Inflammatory macrophage treated with lipopolysaccharide for 1 hour (primary cell): ENCODE data around the gene DIP2C.
"Not testable (repeated sequence)": the region's sequence is repeated elsewhere in the genome, so short reads cannot be mapped to it uniquely, and the experiment has no call there.

Experiments used
- DNase-seq, 2 donors: peaks; one replicate each; pipeline ENCODE4 v3.0.0-alpha.2; 2020 to 2022

The DIP2C gene

DNA sequence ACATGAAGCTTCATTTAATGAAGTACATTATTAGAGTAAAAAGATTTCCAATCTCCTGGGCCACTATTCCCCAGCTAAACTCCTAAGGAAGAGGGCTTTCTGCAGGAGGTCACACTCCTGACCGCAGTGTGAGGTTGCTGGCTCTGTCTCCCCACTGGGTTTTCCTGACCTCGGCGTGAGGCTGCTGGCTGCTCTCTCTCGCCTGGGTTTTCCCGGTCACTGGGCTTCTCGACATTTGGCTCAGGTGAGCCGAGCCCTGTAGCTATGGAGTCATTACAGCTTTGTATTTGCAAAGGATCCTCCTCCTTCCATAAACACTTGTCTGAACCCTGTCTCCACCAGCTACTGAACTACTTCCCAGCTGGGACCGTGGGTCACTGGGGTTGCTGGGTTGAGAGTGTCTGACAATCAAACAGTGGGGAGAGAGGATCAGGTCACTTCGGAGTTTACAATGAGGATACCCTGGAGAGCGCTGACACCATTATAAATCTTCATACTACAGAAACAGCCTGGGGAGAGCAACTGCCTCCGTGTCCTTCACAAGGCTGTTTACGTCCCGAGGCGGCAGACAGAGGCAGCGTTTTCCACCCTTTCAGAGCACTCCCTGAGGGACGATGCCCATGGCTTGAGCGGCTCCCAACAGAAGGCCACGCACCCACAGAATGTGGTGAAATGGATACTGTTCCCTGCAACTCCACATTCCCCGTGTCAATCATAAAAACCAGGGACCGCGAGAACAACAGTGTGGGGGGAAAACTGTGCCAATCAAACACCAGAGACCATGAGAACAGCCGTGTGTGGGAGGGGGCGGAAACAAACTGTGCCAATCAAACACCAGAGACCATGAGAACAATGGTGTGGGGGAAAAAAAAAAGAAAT lies 328.0 kb downstream of the DIP2C start:
- no peak for DNase-seq

DNA sequence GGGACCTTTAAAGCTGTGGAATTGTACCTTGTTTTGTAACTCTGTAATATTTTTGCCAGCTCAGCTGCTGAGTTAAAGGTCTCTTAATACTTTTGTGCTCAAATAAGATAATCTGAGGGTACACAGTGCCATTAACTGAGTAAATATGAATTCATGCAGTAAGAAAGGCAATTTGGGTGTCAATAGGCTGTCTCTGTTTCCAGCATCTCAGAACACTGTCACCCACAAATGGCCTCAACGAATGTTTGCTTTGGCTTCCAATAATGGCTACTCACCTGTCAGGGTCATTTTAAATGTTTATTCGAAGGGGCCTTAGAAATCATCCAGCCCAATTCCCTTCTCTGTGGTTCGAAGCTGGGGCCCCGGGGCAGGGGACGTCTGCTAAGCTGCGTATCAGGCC lies 328.8 kb downstream of the DIP2C start:
- DNase-seq = no peak

DNA sequence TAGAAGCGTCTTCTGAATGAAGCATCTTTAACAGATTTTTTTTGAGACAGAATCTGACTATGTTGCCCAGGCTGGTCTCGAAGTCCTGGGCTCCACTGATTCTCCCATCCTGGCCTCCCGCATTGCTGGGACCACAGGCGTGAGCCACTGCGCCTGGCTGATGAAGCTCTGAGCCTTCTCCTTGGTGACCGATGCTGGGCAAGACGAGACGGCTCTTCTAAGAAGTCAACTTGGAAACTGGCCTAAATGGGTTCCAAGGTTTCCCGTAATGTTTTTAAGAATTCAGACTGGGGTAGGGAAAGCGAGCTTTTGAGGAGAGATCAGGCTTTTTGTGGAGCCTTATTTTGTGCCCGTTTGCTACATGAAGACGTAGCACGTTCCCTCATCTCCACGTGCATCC lies 329.7 kb downstream of the DIP2C start:
- DNase-seq = no peak

DNA sequence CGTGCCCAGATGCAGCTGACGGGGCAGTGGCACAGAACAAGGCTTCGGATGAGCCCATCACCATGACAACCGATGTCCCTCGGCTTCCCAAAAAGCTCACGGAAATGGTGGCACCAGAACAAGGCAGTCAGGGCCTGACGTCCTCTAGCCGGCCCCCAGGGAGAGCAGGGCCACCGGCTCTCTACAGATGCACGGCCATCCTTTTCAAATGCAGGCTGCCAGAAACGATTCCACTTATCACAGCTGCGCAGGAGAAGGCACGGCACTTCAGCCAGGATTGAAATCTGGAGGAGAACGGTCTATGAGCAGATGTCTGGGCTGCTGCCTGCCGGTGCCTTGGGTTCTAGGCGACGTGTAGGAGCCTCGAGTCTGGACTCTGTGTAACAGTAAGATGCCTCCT lies 330.4 kb downstream of the DIP2C start:
- no peak for DNase-seq

DNA sequence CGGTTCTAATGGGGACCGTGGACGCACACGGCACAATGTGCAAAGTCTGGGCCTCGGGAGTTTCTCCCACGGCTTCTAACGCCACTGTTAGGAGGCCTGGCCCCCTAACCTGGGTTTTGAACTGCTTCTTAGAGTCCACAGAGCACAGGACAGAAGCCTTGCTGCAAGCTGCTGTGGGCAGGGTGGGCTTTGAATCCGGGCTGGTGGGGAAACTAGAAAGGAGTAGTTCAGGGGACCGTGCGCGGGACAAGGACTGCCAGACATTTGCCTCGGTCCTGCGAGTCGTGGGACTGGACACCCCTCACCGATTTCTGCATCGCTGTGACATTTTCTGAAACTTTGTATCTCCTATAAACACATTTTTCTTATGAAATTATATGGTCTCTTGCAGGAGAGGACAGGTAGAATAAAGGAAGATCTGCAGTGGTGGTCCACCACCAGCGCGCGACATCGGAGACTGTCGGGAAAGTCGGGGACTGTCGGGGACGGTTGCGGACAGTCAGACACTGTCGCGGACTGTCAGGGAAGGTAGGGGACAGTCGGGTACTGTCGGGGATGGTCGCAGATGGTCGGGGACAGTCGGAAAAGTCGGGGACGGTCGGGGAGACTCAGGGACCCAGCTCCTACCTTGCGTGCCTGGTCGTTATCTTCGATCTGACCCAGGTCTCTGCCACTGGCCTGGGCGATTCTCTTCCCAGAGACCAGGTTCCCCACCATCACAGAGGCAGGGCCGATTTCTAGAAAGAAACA lies 332.1 kb downstream of the DIP2C start:
- DNase-seq = no peak

DNA sequence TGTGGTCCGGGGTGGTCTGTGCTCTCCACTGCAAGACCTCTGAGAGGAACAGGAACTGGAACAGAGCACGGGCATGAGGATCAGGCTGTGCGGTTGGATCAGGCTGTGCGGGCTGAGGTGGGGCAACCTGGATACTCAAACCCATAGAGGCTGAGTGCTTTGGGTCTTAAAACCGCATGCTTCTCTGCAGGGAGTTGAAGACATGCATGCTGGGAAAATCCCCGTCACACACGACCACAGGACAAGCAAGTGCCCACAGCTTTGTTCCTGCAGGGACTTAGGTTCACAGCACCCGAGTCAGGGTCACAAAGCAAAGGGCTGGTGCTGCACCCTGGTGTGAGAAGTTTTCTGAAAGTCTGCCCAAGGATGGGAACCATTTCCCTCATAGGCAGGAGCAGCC lies 333.0 kb downstream of the DIP2C start:
- no peak for DNase-seq

DNA sequence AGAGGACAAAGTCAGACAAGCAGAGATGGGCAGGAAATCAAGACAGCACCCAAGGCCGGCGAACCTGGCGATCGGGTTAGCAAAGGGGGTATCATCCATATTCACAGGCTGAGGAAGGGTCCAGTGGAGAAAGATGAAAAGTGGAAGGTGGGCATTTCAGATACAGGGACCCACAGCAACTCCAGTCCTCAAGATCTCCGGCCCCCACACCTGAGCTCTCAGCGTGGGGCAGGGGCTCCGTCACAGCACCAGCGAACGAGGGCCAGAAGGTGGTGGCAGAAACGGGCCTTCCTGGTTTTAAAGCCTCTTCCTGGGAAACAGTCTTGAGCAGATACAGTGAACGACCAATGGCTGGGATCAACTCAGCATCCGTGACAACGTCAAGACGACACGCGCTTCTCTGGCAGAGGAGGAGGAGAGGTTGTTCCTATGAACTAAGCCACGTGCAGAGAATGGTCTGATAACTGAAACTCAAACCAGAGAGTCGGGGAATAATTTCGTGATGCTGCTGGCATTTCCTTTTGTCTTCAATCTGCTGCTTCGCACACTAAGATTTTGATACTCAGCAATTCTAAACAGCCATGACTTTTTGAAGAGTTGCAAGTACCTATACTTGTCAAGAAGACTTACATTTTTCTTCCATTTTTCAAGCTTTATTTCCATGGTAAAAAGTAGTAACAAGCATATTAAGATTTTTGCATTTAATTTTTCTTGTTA lies 334.4 kb downstream of the DIP2C start:
- no peak for DNase-seq

DNA sequence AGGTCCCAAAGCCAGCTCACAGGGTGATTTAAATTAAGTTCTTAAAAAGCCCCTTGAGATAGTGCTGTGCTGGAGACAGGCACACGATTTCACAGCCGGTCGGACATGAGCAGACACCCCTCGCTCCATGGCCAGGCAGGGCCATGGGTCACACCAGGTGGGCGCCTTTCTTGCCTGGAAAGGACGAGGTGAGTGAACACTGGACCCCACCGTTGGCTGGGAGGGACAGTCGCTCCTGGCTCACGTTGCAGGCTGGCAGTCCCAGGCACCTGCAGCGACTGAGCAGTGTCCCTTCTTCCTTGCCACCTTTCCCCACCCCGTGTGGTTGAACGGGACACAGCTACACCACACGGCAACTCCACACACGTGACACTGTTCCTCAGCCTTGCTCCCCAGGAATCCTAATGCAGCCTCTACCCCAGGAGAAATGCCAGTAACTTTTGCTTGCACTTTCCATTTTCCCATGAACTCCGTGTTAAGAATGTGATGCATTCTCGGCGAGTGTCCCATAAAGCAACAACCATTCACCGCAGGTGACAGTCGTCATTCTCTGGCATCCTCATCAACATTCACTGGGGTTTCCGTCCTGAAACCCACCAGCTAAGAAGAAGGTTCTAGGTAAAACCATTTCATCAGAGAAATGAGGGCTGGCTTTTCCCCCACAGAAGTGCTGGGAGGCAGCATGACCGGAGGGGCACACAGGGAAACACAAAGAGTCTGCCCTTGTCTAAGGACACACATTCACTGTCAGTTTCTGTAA lies 336.8 kb downstream of the DIP2C start:
- no peak for DNase-seq

DNA sequence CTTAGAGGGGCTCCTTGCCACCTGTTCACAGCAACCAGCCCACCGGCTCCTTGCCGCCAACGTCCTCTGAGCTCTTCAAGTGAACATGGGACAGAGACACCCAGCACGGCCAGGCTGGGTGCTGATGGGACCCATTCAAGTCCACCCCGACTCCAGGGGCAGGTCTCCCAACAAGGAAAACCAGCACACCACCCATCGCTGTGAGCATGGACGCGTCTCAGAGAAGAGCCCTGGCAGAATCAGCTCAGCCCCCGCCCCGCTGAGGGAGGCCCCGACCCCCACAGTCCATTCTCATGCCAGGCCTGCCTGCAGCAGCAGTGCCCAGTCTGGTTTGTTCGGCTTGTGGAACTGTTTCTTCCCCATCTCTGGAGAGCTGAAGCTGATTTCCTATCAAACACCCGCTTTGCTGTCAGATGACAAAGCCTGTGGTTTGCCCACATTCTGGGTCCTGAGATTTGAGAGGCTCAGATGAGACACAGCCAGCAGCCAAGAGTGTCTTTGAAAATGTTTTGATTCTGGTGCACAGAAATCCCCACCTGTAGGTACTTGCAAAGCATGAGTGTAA lies 337.6 kb downstream of the DIP2C start:
- no peak for DNase-seq

DNA sequence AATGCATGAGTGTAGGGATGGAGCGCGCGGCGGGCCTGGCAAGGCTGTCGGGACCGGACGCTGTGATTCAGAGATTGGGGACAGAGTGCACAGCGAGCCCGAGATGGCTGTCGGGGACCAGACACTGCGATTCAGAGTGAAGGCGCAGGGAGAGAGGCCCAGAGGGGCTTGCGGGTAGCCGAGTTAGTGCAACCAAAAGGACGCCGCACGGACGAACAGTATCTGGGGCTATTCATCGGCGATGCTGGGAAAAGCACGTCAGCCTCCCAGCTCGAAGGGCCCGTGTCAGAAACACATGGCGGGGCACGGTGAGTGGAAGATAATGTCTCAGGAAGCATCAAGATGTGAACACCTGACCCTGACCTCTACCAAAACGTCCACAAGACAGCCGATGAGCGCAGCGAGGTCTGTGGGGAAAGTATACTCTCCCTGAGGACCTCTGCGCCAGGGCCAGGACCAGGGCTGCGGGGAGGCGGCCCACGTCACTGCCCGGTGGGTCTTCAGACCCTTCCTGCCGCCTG lies 338.4 kb downstream of the DIP2C start:
- no peak for DNase-seq

DNA sequence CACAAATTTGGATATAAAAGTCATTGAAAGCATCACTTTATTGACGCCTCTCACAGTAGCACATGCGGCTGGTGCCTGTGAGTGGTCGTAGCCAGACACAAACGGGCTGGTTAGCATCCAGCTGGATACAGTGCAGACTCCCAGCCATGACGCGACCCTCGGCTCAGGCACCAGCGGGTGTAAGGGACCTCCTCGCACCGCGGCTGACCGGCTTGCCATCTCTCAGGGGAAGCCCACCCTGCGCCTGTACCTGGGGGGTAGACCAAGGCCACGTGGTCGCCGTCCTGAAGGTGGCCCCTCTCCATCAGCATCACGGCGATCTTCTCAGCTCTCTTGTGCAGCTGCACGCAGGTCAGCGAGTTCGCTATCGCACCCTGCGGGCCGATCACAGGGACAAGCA lies 340.4 kb downstream of the DIP2C start:
- no peak for DNase-seq

DNA sequence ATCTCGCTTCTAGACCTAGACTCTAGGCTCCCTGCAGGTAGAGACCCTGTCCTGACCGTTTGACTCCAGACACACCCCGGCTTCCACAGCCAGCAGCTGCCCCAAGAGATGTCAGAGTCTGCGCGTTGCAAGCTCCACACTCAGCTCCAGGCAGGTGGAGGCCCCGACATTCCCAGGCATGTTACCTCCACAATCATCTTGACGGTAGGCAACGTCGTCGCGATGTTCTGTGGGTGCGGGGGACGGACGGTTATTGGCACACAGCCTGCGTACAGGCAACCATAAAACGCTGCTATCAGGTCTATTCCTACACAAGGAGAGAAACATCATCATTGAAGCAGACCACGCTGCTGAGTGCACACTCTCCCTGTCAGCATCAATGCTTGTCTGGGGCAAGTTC lies 341.0 kb downstream of the DIP2C start:
- no peak for DNase-seq

DNA sequence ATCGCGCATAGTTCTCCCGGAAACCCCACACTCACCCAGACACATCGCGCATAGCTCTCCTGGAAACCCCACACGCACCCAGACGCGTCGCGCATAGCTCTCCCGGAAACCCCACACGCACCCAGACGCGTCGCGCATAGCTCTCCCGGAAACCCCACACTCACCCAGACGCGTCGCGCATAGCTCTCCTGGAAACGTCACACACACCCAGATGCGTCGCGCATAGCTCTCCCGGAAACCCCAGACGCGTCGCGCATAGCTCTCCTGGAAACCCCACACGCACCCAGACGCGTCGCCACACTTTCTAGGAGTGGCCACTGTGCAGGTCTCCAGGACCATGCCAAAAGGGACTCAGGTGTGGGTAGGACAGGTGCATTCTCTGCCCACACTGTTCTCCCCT lies 341.7 kb downstream of the DIP2C start:
- DNase-seq = not testable (repeated sequence)

DNA sequence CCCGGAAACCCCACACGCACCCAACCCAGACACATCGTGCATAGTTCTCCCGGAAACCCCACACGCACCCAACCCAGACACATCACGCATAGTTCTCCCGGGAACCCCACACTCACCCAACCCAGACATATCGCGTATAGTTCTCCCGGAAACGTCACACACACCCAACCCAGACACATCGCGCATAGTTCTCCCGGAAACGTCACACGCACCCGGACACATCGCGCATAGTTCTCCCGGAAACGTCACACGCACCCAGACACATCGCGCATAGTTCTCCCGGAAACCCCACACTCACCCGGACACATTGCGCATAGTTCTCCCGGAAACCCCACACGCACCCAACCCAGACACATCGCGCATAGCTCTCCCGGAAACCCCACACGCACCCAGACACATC lies 342.3 kb downstream of the DIP2C start:
- DNase-seq = not testable (repeated sequence)

DNA sequence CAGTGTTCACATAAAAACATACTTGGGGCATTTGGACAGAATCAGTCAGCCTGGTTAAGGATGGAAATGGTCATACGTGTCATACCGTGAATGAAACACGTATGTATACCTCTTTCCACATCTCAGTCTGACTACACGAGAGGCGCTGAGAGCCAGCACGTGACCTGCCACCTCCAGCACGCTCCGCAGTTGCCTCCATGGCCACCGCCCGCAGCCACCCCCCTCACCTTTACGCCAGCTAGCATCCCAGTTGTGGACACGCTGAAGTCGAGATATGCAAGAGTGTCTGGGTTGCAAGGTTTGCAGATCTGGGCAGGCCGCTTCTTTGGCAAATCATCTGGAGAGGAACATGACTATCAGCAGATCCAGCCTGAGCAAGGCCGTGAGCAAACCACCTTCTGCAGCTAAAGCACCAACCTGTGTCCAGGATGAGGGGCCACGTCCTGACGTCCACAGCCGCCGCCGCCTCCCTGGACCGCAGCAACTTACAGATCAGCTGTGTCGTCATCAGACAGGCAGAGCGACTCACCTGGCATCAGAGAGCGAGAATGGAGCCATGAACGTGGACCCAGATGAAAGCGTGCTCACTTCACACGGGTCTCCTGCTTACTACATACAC lies 344.8 kb downstream of the DIP2C start:
- no peak for DNase-seq

DNA sequence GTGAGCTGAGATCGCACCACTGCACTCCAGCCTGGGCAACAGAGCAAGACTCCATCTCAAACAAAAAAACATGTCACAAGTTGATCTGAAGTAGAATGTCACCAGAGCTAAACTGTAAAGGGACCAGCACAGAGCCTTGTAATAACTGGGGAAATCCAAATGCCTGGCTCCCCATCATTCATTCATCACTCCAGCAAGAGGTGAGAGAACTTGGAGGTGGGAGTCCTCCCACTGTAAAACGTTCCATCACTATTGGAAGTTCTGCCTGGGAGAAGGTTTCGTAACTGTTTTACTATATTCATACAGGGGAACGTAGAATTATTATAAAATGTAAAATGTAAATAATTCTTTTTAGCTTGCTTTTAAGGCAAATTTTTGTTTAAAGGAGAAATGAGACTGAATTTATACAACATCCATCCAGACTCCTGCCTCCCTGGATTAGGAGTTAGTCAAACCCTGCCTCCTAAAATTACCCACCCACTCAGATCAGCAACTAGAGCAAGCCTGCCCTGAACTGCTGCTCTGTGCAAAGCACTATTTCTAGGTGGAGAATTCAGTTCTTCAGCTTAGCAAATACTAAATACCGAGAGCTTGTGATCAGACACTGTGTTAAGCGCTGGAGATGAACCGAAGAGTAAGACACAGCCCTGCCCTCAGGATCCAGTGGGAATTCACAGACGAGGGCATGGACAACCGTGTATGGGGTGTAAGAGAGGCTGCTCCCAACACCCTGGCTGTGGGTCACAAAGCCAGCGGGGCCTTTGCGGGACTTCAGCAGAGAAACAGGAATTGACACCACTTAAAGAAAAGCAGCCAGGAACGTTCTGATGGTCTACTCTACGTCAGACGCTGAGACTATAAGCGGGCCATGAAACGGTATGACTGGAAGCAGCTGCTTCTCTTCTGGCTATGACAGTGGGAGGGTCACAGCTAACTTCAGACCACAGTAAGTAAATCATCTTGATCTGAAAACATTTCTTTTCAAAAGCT lies 345.9 kb downstream of the DIP2C start:
- no peak for DNase-seq

DNA sequence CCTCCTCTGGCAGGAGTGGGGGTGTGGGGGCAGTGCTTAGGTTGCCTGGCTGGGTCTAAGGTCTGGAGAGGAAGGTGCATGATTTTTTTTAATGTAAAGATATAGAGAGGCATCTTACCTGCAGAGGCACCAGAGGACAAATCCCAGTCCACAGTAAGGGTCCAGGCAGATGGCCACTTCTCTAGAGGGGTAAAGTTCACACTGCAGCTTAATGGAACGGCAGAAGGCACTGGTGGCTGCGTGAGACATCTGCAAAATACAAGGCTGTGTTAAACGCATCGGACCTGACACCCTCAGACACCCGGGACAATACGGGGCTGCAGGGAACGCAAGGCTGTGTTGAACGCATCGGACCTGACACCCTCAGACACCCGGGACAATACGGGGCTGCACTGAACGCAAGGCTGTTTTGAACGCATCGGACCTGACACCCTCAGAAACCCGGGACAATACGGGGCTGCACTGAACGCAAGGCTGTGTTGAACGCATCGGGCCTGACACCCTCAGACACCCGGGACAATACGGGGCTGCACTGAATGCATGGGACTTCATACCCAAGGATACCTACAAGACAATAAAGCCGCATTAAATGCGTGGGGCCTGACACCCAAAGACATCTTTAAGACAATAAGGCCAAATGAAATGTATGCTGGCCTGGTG lies 348.3 kb downstream of the DIP2C start:
- no peak for DNase-seq

DNA sequence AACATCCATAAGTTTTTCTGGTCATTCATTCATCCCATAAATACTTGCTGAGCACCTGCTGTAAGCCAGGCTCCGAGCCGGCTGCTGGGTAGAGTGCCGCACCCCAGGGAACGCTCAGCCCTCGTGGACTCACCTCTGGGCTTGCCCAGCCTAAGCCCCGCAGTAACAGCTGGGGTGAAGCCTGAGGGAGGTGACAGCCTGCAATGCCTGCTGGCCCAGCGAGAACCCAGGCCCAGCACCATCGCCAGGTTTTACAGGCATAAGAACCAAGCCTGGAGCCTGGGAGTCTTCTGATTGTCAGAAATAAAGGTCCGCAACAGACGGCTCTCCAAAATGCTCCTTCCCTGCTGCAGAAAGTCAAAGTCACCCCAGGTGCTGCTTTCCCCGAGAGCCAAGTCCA lies 348.8 kb downstream of the DIP2C start:
- no peak for DNase-seq

DNA sequence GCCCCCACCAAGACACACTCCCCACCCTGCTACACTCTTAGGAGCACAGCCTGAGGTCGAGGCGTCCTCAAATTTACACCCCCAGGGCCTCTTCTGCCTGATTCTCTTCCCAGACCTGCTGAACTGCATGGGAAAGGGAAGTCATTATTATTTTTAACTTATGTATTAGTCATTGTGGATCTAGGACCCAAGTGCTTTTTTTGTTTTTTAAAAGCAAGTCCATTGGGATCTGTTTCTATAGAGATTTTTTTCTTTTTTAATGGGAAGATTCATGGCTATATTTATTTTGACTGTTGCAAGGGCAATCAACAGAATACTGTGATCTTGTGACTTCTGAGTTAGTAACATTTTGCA lies 350.5 kb downstream of the DIP2C start:
- no peak for DNase-seq
